ENCODE measurements around the gene USF1.
"Not testable (repeated sequence)": the region's sequence is repeated elsewhere in the genome, so short reads cannot be mapped to it uniquely, and the experiment has no call there.

DNA sequence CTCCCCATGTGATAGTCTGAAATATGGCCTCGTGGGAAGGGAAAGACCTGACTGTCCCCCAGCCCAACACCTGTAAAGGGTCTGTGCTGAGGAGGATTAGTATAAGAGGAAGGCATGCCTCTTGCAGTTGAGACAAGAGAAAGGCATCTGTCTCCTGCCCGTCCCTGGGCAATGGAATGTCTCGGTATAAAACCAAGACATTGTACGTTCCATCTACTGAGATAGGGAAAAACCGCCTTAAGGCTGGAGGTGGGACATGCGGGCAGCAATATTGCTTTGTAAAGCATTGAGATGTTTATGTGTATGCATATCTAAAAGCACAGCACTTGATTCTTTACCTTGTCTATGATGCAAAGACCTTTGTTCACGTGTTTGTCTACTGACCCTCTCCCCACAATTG lies 28.6 kb downstream of the USF1 start:
- TF ChIP-seq, protein P1, sequence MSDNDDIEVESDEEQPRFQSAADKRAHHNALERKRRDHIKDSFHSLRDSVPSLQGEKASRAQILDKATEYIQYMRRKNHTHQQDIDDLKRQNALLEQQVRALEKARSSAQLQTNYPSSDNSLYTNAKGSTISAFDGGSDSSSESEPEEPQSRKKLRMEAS (CRISPR knock-in tag; IDR thresholded peaks at IDR 0.05), result not testable (repeated sequence)
- not testable (repeated sequence) for TF ChIP-seq ZNF76 (CRISPR knock-in tag; IDR thresholded peaks at IDR 0.05; ENCODE audit: borderline replicate concordance); SIX5 (IDR thresholded peaks at IDR 0.05; ENCODE audit: borderline replicate concordance in 1 of 2, insufficient read depth in 1 of 2, low read depth in 1 of 2, low read length in 2 of 2)
- TF ChIP-seq, protein P2, sequence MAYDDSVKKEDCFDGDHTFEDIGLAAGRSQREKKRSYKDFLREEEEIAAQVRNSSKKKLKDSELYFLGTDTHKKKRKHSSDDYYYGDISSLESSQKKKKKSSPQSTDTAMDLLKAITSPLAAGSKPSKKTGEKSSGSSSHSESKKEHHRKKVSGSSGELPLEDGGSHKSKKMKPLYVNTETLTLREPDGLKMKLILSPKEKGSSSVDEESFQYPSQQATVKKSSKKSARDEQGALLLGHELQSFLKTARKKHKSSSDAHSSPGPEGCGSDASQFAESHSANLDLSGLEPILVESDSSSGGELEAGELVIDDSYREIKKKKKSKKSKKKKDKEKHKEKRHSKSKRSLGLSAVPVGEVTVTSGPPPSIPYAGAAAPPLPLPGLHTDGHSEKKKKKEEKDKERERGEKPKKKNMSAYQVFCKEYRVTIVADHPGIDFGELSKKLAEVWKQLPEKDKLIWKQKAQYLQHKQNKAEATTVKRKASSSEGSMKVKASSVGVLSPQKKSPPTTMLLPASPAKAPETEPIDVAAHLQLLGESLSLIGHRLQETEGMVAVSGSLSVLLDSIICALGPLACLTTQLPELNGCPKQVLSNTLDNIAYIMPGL (CRISPR knock-in tag; IDR thresholded peaks at IDR 0.05), result not testable (repeated sequence)
